Measurements from ENCODE around the gene FANK1.
"Not testable (repeated sequence)": the region's sequence is repeated elsewhere in the genome, so short reads cannot be mapped to it uniquely, and the experiment has no call there.

GRCh38 chr10:125905069-125905994 is 9.0 kb downstream of the FANK1 start:
- TF ChIP-seq POLR2AphosphoS5, POLR2A (IDR thresholded peaks at IDR 0.05; ENCODE audit: low read depth, low read length): not testable (repeated sequence)
